Posterior vena cava (tissue), 2 donors: ENCODE results near the gene IGFL2. TPM values are rescaled to one million over a fixed set of nuclear protein-coding genes. Genes with fewer than 3 reads are reported as not detected.
"Not testable (repeated sequence)": the region's sequence is repeated elsewhere in the genome, so short reads cannot be mapped to it uniquely, and the experiment has no call there.

Source experiments
- DNase-seq: peaks from one replicate; pipeline ENCODE4 v3.0.0-alpha.2; 2020; ENCODE audit warnings: low spot score
- intact Hi-C, 2 donors: fragments of 100-400 bp; cut with DNase I; formaldehyde crosslinking; loops; one replicate each; pipeline versions ENCODE4 v1.14.1 to v1.14.2; 2022 to 2023
- long read RNA-seq, 2 donors: library from polyadenylated mRNA; unstranded; transcript quantifications; one replicate each; pipeline ENCODE4 v2.0.0, GENCODE V29; 2020 to 2021
- total RNA-seq, 2 donors: library from RNA; stranded (reverse); fragmentation: NEBNext Ultra II Directional; extraction: Animal tissue kit (Norgen Biotek cat#: 25700); gene quantifications; one replicate each; pipeline ENCODE4 v1.2.1, GENCODE V29; 2021
- donor health status: DM: yes; HTN: yes; CAD: no.
- donor health status: DM: yes; HTN: yes; CAD: no.

The IGFL2 gene
- under 1 TPM in 1 of 2 donors, not detected in 1; 0.38 TPM for total RNA-seq
- long read RNA-seq, donor 1, result 0 reads
- long read RNA-seq, donor 2, result 0 reads

- intact Hi-C loops, result no loop called here
These were observed at the start of gene IGFL2 for GRCh38 chr19:46147791-46148288. TSS of gene IGFL2 (plus strand) at chr19:46148238. CDS start at chr19:46148279, 41 bp downstream.

GRCh38 chr19:46100344-46100743 is 47.7 kb upstream of the IGFL2 start:
- intact Hi-C loops, result no loop called here
- no peak for DNase-seq

More at GRCh38 chr19:46147791-46148288, at the start of gene IGFL2:
- DNase-seq, result no peak

- intact Hi-C loops, result no loop called here
- DNase-seq, result no peak
These were observed 46.7 kb upstream of the IGFL2 start for GRCh38 chr19:46101293-46101692.

GRCh38 chr19:46102333-46102732 is 45.7 kb upstream of the IGFL2 start:
- intact Hi-C loops, DNase-seq: not testable (repeated sequence)

- no peak for DNase-seq
- intact Hi-C loops, result no loop called here
These were observed 40.7 kb upstream of the IGFL2 start for GRCh38 chr19:46107371-46107770.

GRCh38 chr19:46109876-46110275 is 38.2 kb upstream of the IGFL2 start:
- no peak for DNase-seq
- intact Hi-C loops, result no loop called here

- intact Hi-C loops, result no loop called here
These were observed 36.7 kb upstream of the IGFL2 start for GRCh38 chr19:46111376-46111775.

GRCh38 chr19:46112527-46112926 is 35.5 kb upstream of the IGFL2 start:
- no peak for DNase-seq
- intact Hi-C loops, result no loop called here

More at GRCh38 chr19:46111376-46111775, 36.7 kb upstream of the IGFL2 start:
- DNase-seq, result no peak

GRCh38 chr19:46113726-46114125 is 34.3 kb upstream of the IGFL2 start:
- no peak for DNase-seq
- intact Hi-C loops, result no loop called here

GRCh38 chr19:46115396-46116106 is 32.5 kb upstream of the IGFL2 start:
- no peak for DNase-seq
- intact Hi-C loops, result no loop called here

- intact Hi-C loops, result no loop called here
- DNase-seq, result no peak
These were observed 31.9 kb upstream of the IGFL2 start for GRCh38 chr19:46116121-46116520.

- DNase-seq, result no peak
- intact Hi-C loops, result no loop called here
These were observed 29.9 kb upstream of the IGFL2 start for GRCh38 chr19:46118136-46118535.

GRCh38 chr19:46124638-46125115 is 23.4 kb upstream of the IGFL2 start, which contains the start of gene IGFL3:
TSS of gene IGFL3 (minus strand) at chr19:46124688. CDS start at chr19:46124649, 39 bp downstream.
- intact Hi-C loops, result loop anchor here in 1 of 2 donors (5.0 kb wide), 1 partner anchor 58 kb away; no protein-coding TSS in a partner anchor
- no peak for DNase-seq

- no peak for DNase-seq
- intact Hi-C loops, result loop anchor here in 1 of 2 donors (5.0 kb wide), 1 partner anchor 57 kb away; no protein-coding TSS in a partner anchor
These were observed 22.6 kb upstream of the IGFL2 start for GRCh38 chr19:46125447-46125846.

GRCh38 chr19:46126086-46126580 is 21.9 kb upstream of the IGFL2 start:
- DNase-seq, result no peak
- intact Hi-C loops, result loop anchor here in 1 of 2 donors (5.0 kb wide), 1 partner anchor 56 kb away; no protein-coding TSS in a partner anchor

- no peak for DNase-seq
- intact Hi-C loops, result no loop called here
These were observed 16.4 kb upstream of the IGFL2 start for GRCh38 chr19:46131485-46132143.

GRCh38 chr19:46132508-46133100 is 15.4 kb upstream of the IGFL2 start:
- intact Hi-C loops, result no loop called here
- DNase-seq, result no peak

- no peak for DNase-seq
- intact Hi-C loops, result no loop called here
These were observed 14.9 kb upstream of the IGFL2 start for GRCh38 chr19:46133101-46133627.

GRCh38 chr19:46133777-46134241 is 14.2 kb upstream of the IGFL2 start:
- intact Hi-C loops, result no loop called here
- no peak for DNase-seq
